Daoy (cell line): Measurements from ENCODE around the gene MAG. TPM values are rescaled to one million over a fixed set of nuclear protein-coding genes. Genes with fewer than 3 reads are reported as not detected.

Experiments used
- DNase-seq: peaks from one replicate; pipeline ENCODE4 v3.0.0-alpha.2; 2015; ENCODE audit warnings: low read depth
- total RNA-seq: library from RNA; depleted of rRNA; stranded (reverse); fragments of >200 nt; shearing (Covaris generic); gene quantifications from 2 replicates; pipeline ENCODE4 v1.2.3, GENCODE V29; 2014

MAG gene
- total RNA-seq, 1 experiment from 2014 or later = not detected

DNA sequence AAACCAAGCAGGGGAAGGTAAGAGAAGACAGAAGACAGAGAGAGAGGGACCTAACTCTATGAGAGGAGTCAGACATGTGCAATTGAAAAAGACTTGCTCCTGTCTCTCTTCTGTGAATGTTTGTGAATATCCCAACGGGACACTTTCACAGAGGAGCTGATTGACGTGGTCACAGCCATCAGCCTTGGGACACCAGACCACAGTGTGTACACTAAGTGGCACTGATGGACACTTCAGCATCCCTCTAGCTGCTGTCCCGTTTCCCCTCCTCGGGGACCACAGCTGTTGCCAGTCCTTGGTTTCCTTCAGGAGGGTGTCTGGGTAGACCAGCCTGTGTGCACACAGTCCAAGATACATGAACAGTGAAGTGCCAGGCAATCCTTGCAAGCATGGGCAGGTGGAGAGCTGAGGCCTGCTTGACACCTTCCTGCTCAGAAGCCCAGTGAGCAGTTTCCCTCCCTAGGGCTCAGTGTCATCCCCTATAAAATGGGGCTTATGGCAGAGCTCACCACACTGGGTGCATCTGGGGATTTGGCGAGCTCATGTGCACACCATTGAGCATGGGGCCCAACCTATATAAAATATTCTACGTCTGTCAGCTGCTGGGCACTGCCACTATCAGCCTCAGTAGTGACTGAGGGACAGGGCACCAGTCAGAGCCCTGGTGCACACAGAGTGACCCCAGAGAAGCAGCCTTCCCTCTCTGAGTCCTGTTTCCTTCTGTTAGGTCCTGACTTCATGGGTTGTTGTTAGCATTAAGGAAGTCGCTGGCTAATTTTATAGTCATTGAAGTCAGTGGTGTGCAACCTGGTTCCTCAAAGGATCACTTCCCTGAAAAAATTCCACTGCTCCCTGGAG lies 27.5 kb upstream of the MAG start:
- DNase-seq = no peak

GRCh38 chr19:35265126-35265899 lies 26.6 kb upstream of the MAG start:
- DNase-seq = no peak

DNA sequence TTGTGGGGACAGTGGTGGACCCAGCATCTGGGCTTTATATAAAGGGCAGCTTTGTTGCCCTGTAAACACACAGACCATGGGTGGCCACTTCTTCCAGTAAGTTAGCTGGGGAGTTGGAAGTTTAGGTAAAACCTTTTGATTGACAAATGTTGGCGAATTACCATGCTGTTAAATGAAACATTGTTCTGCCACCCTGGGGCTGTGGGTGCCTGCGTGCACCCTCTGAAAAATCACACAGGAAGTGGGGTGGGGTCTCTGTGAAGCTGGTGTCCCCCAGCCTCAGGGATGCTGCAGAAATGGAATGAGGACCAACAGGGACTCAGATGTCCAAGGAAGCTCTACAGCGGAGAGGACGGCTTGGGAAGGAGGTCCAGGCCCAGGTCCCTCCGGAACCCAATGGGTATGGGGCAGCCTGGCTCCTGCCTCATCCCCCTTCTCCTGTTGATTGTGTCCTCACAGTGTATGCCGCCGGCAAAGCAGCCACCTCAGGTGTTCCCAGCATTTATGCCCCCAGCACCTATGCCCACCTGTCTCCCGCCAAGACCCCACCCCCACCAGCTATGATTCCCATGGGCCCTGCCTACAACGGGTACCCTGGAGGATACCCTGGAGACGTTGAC lies 26.0 kb upstream of the MAG start:
- no peak for DNase-seq

DNA sequence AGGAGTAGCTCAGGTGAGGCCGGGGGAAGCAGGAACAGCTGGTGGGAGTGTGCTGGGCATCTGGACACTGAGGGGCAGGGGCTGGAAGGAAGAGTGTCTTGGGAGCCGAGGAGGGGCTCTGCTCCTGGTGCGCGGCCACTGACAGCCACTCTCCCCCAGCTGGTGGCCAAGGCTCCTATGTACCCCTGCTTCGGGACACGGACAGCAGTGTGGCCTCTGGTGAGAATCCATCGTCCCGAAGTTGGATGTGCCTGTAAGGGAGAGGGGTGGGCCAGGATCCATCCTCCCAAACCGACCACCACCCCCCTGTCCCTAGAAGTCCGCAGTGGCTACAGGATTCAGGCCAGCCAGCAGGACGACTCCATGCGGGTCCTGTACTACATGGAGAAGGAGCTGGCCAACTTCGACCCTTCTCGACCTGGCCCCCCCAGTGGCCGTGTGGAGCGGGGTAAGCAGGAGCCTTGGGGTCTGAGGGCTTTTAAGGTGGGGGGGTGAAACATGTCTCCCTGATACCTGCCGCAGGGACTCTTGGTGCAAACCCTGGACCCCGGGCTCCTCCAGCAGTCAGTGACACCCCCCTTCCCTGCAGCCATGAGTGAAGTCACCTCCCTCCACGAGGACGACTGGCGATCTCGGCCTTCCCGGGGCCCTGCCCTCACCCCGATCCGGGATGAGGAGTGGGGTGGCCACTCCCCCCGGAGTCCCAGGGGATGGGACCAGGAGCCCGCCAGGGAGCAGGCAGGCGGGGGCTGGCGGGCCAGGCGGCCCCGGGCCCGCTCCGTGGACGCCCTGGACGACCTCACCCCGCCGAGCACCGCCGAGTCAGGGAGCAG lies 25.2 kb upstream of the MAG start:
- no peak for DNase-seq

DNA sequence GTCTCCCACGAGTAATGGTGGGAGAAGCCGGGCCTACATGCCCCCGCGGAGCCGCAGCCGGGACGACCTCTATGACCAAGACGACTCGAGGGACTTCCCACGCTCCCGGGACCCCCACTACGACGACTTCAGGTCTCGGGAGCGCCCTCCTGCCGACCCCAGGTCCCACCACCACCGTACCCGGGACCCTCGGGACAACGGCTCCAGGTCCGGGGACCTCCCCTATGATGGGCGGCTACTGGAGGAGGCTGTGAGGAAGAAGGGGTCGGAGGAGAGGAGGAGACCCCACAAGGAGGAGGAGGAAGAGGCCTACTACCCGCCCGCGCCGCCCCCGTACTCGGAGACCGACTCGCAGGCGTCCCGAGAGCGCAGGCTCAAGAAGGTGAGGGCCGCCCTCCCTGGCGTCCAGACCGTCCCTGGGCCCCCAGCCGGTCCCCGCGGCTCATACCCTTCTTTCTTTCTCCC lies 24.6 kb upstream of the MAG start:
- peak; percentile 51 for DNase-seq

DNA sequence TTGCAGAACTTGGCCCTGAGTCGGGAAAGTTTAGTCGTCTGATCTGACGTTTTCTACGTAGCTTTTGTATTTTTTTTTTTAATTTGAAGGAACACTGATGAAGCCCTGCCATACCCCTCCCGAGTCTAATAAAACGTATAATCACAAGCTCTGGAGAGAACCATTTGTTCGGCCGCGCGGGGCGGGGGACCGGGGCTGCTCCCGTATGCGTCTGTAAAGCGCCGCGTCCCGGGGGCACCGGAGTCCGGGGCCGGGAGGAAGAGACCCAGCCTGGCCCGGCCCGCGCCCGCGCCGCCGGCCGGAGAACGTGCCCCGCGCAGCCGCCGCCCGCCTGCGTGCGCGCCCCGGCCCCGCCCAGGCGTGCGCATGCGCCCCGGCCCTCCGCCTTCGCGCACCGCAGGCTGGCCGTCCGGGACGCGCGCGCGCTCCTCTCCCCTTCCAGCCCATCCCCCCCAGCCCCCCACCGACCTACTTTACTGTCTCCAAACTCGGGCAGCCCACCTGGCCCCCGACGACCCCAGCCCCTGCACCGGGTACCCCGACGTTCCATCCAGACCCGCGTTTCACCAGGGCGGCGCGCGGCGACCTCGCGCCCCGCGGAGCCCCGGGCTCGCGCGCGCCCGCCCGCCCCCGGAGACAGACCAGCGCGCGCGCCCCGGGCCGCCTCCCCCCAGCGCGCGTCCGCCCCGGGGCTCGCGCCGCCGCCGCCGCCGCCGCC lies 24.0 kb upstream of the MAG start:
- DNase-seq = peak; percentile 89

- peak; percentile 85 for DNase-seq
Observed at GRCh38 chr19:35268536-35269437, 23.2 kb upstream of the MAG start, which contains the start of gene USF2. TSS of gene USF2 (plus strand) at chr19:35268962. CDS start at chr19:35269102, 140 bp downstream.

- DNase-seq = peak; percentile 91
Observed at GRCh38 chr19:35269438-35270117, 22.4 kb upstream of the MAG start.

GRCh38 chr19:35270381-35270811 lies 21.6 kb upstream of the MAG start:
- DNase-seq = no peak

DNA sequence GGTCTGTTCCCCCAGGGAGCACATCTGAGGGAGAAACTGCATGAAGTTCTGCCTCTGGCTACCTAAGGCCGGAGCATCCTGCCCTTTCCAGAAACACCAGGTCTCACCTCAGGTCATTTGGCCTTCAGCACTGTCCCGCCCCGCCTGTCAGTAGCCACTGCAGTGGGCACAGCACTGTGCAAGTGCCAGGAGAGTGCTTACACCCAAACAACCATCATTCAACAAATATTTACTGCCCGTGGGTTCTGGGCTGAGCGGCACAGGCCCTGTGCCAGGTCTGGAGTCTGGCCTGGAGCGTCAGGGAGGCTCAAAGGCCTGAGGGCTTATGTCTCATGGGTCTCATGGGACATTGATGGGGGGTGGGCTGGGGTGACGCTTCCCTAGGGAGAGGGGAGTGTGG lies 20.4 kb upstream of the MAG start:
- DNase-seq = no peak

GRCh38 chr19:35272122-35272719 lies 19.7 kb upstream of the MAG start:
- DNase-seq = no peak

DNA sequence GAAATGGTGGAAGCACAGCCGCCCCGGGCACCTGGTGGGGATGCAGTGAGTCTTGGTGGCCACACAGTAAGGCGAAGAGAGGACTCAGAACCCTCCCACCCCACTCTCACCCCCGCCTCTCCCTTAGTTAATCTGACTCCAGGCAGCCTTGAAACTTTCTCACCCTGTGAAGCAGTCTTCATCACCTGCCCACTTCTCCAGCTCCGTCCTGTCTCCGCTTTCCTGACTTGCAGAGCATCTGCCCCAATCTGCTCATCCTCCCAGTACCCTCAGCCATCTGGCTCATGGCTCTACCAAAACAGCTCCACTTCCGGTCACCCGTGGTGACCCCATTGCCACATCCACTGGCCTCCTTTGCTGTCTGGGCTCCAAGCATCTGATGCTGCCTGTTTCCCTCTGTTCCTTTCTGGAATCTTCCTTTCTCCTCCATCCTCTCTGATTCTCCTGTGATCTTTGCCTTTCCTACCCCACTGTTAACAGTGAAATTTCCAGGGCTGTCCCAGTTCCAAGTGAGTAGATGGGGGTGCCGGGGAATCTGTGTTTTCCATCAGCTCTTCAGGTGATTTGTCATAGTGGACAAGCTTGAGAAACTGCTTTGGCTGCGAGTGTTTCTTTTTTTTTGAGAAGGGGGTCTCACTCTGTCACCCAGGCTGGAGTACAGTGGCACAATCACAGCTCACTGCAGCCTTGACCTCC lies 18.9 kb upstream of the MAG start:
- DNase-seq = no peak

GRCh38 chr19:35273686-35274259 lies 18.2 kb upstream of the MAG start:
- no peak for DNase-seq

GRCh38 chr19:35274323-35274722 lies 17.6 kb upstream of the MAG start:
- no peak for DNase-seq

DNA sequence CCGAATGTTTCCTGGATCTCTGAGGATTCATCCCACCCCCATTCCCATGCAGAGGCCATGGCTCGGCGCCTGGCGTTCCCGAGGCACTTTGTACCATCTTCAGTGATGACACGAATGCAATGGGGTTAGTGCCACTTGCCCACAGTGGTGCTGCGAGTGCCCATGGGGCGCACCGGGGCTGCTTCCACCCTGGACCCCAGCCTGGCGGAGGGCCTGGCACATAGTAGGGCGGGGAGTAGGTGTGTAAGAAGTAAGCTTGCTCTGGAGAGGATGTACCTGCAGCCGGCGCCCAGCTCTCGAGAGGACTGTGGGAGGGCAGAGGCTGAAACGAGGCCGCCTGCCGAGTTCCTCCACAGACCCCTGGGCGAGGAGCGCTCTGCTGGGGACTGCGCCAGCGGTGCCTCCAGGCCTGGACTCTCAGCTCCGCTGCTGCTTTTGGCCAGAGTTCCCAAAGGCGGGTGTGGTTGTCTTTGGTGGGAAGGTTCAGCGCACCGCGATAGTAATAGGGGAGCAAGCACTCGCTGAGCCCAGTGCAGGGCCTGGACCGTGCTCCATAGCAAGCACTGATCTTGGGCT lies 15.2 kb upstream of the MAG start:
- DNase-seq = no peak

GRCh38 chr19:35278578-35279284 lies 13.2 kb upstream of the MAG start:
- DNase-seq = no peak

GRCh38 chr19:35279374-35279773 lies 12.6 kb upstream of the MAG start:
- no peak for DNase-seq
